HepG2 (cell line): ENCODE measurements around the gene DUSP8. TPM values are rescaled to one million over a fixed set of nuclear protein-coding genes. Genes with fewer than 3 reads are reported as not detected.

ENCODE experiments used
- CREB1 ChIP-seq, 2 experiments: fragments of 450-650 bp in 1 of 2; IDR thresholded peaks; 2 replicates each; pipeline ENCODE4 v1.6.1; 2016 to 2017; ENCODE audit warnings: control low read depth in 1 of 2, mild to moderate bottlenecking in 1 of 2, missing compliant biosample characterization in 1 of 2, missing genetic modification characterization in 1 of 2
- CSRNP2 ChIP-seq: sonication (generic); formaldehyde crosslinking; conservative IDR thresholded peaks from 2 replicates; pipeline ENCODE4 v1.8.0; 2022; ENCODE audit warnings: low read depth, missing genetic modification reagents
- ERF ChIP-seq: IDR thresholded peaks from 2 replicates; pipeline ENCODE4 v1.6.1; 2018; ENCODE audit warnings: missing biosample characterization, missing genetic modification reagents
- GABPB1 ChIP-seq: IDR thresholded peaks from 2 replicates; pipeline ENCODE4 v1.6.1; 2016; ENCODE audit warnings: mild to moderate bottlenecking, missing genetic modification reagents, moderate library complexity, missing compliant biosample characterization
- HES4 ChIP-seq: sonication (generic); formaldehyde crosslinking; IDR thresholded peaks from 2 replicates; pipeline ENCODE4 v1.9.0; 2021; ENCODE audit warnings: mild to moderate bottlenecking, missing genetic modification reagents, borderline replicate concordance
- HMGXB4 ChIP-seq, 2 experiments: sonication (generic) in 1 of 2; formaldehyde crosslinking in 1 of 2; IDR thresholded peaks; 2 replicates each; pipeline versions ENCODE4 v1.4.0 to v1.6.1; 2018 to 2020; ENCODE audit warnings: missing genetic modification reagents in 2 of 2, borderline replicate concordance in 1 of 2, low read depth in 1 of 2, mild to moderate bottlenecking in 1 of 2, missing biosample characterization in 1 of 2
- MAFK ChIP-seq, 2 experiments: IDR thresholded peaks in 1 of 2; conservative IDR thresholded peaks in 1 of 2; 2 replicates each; pipeline ENCODE4 v1.6.1; 2011; ENCODE audit warnings: improper control_type of control experiment in 2 of 2, low read length in 2 of 2
- MBD4 ChIP-seq: IDR thresholded peaks from 2 replicates; pipeline ENCODE4 v1.6.1; 2012; ENCODE audit warnings: low read length, inconsistent platforms, borderline replicate concordance
- NFAT5 ChIP-seq: sonication (generic); formaldehyde crosslinking; IDR thresholded peaks from 2 replicates; pipeline ENCODE4 v1.4.0; 2020; ENCODE audit warnings: missing genetic modification reagents
- RORA ChIP-seq: sonication (generic); formaldehyde crosslinking; IDR thresholded peaks from 2 replicates; pipeline ENCODE4 v1.5.0; 2020; ENCODE audit warnings: mild to moderate bottlenecking, missing genetic modification reagents, moderate library complexity
- SNAI1 ChIP-seq: sonication (generic); formaldehyde crosslinking; IDR thresholded peaks from 2 replicates; pipeline ENCODE4 v1.5.0; 2020; ENCODE audit warnings: mild to moderate bottlenecking, missing genetic modification reagents, borderline replicate concordance
- TRIM22 ChIP-seq: fragments of 450-650 bp; IDR thresholded peaks from 2 replicates; pipeline ENCODE4 v1.6.1; 2017
- ZNF354B ChIP-seq: sonication (generic); formaldehyde crosslinking; IDR thresholded peaks from 2 replicates; pipeline ENCODE4 v1.8.0; 2022; ENCODE audit warnings: mild to moderate bottlenecking, missing genetic modification reagents
- ZNF563 ChIP-seq: sonication (generic); formaldehyde crosslinking; IDR thresholded peaks from 2 replicates; pipeline ENCODE4 v1.8.0; 2022; ENCODE audit warnings: mild to moderate bottlenecking, moderate library complexity, missing genetic modification reagents
- ZNF776 ChIP-seq: sonication (generic); formaldehyde crosslinking; IDR thresholded peaks from 2 replicates; pipeline ENCODE4 v1.4.0; 2020; ENCODE audit warnings: mild to moderate bottlenecking, missing genetic modification reagents
- polyA plus RNA-seq, 8 experiments: library from polyadenylated mRNA; depleted of rRNA in 3 of 8; stranded (reverse) in 7 of 8; unstranded in 1 of 8; fragments of >200 nt; fragmentation: Illumina TruSeq in 4 of 8; extraction: Trizol in 4 of 8; gene quantifications; 2 replicates each; pipeline versions ENCODE4 v1.2.1 to v1.2.3, GENCODE V29; 2011 to 2016; ENCODE audit warnings: low read depth in 4 of 8, missing spikeins in 1 of 8, mixed read lengths in 1 of 8; ENCODE audit not compliant: insufficient read depth in 1 of 8
- total RNA-seq, 5 experiments: library from RNA; depleted of rRNA; stranded (reverse); fragments of >200 nt; fragmentation: Illumina TruSeq; extraction: Trizol; gene quantifications; 2 replicates each; pipeline ENCODE4 v1.2.3, GENCODE V29; 2016; ENCODE audit warnings: low read depth in 1 of 5

The DUSP8 gene
- total and polyA plus RNA-seq, 2 of the 13 experiments (the other 11 are each of a cell fraction or from before 2014, with no cell fraction given) = 1.8 to 8.0 TPM

GRCh38 chr11:1546536-1547466 lies 25.3 kb downstream of the DUSP8 start (continued):
- TF ChIP-seq ZNF354B (no peak), RORA (CRISPR knock-in tag) (no peak), ZNF563 (no peak), HES4 (CRISPR knock-in tag) (no peak), ZNF776 (CRISPR knock-in tag) (no peak), CREB1 (IDR thresholded peaks at IDR 0.05) (no peak), CREB1 (CRISPR knock-in tag; IDR thresholded peaks at IDR 0.05) (no peak), GABPB1 (CRISPR knock-in tag) (no peak; the same call in 1 of the 2 replicates), TRIM22 (no peak), MAFK (conservative IDR thresholded peaks at IDR 0.05 in 1 of 2, IDR thresholded peaks at IDR 0.05 in 1 of 2; ENCODE audit: low read length in 2 of 2) (no peak), MBD4 (no peak), SNAI1 (CRISPR knock-in tag) (no peak), ERF (CRISPR knock-in tag) (no peak), NFAT5 (CRISPR knock-in tag) (no peak), CSRNP2 (CRISPR knock-in tag) (no peak), HMGXB4 (CRISPR knock-in tag; IDR thresholded peaks at IDR 0.05; ENCODE audit: borderline replicate concordance in 1 of 2, low read depth in 1 of 2) (no peak)
